HepG2 (cell line): ENCODE results near the gene EPG5.

Experiments
- CEBPZ ChIP-seq: IDR thresholded peaks from 2 replicates; pipeline ENCODE4 v1.6.1; 2012; ENCODE audit warnings: low read length, improper control_type of control experiment
- CHD2 ChIP-seq: IDR thresholded peaks from 2 replicates; pipeline ENCODE4 v1.6.1; 2011; ENCODE audit warnings: low read depth, low read length, improper control_type of control experiment
- IRF9 ChIP-seq: sonication (generic); formaldehyde crosslinking; IDR thresholded peaks from 2 replicates; pipeline ENCODE4 v1.8.0; 2022; ENCODE audit warnings: missing genetic modification reagents, mild to moderate bottlenecking, borderline replicate concordance
- PRDM10 ChIP-seq: sonication (generic); formaldehyde crosslinking; IDR thresholded peaks from 2 replicates; pipeline ENCODE4 v1.4.0; 2020; ENCODE audit warnings: low read depth, missing genetic modification reagents
- SRF ChIP-seq: IDR thresholded peaks from 2 replicates; pipeline ENCODE4 v1.6.1; 2011; ENCODE audit warnings: mild to moderate bottlenecking, low read depth, low read length, moderate library complexity
- XRCC5 ChIP-seq: fragments of 200-400 bp; formaldehyde crosslinking; optimal IDR thresholded peaks from 2 replicates; pipeline ENCODE3; 2017; ENCODE audit warnings: mild to moderate bottlenecking, low read length
- ZNF10 ChIP-seq: sonication (generic); formaldehyde crosslinking; IDR thresholded peaks from 2 replicates; pipeline ENCODE4 v1.4.0; 2020; ENCODE audit warnings: mild to moderate bottlenecking, low read depth, missing genetic modification reagents, borderline replicate concordance
- ZNF12 ChIP-seq: sonication (generic); formaldehyde crosslinking; IDR thresholded peaks from 2 replicates; pipeline ENCODE4 v1.5.0; 2020; ENCODE audit warnings: missing genetic modification reagents
- ZNF121 ChIP-seq: sonication (generic); formaldehyde crosslinking; IDR thresholded peaks from 2 replicates; pipeline ENCODE4 v1.5.0; 2020; ENCODE audit warnings: mild to moderate bottlenecking, missing genetic modification reagents
- ZNF329 ChIP-seq: sonication (generic); formaldehyde crosslinking; IDR thresholded peaks from 2 replicates; pipeline ENCODE4 v1.9.0; 2021; ENCODE audit warnings: low read depth, mild to moderate bottlenecking, missing genetic modification reagents
- ZNF546 ChIP-seq: sonication (generic); formaldehyde crosslinking; conservative IDR thresholded peaks from 2 replicates; pipeline ENCODE4 v1.8.1; 2023; ENCODE audit warnings: mild to moderate bottlenecking, missing genetic modification reagents
- ZNF713 ChIP-seq: sonication (generic); formaldehyde crosslinking; IDR thresholded peaks from 2 replicates; pipeline ENCODE4 v1.4.0; 2020; ENCODE audit warnings: mild to moderate bottlenecking, missing genetic modification reagents

GRCh38 chr18:45839414-45840395, 127.4 kb downstream of the EPG5 start:
- TF ChIP-seq ZNF329 (CRISPR knock-in tag) = no peak
- TF ChIP-seq CEBPZ = no peak
- TF ChIP-seq SRF = no peak
- no peak for TF ChIP-seq CHD2
- no peak for TF ChIP-seq ZNF121 (CRISPR knock-in tag)
- TF ChIP-seq XRCC5 = no peak
- TF ChIP-seq ZNF713 (CRISPR knock-in tag) = no peak
- TF ChIP-seq IRF9 (CRISPR knock-in tag) = no peak
- TF ChIP-seq PRDM10 (CRISPR knock-in tag) = no peak
- TF ChIP-seq ZNF12 = no peak
- TF ChIP-seq ZNF10 (CRISPR knock-in tag) = no peak
- no peak for TF ChIP-seq ZNF546 (CRISPR knock-in tag)
